Measurements from ENCODE around the gene CCDC106.

CCDC106 gene

DNA sequence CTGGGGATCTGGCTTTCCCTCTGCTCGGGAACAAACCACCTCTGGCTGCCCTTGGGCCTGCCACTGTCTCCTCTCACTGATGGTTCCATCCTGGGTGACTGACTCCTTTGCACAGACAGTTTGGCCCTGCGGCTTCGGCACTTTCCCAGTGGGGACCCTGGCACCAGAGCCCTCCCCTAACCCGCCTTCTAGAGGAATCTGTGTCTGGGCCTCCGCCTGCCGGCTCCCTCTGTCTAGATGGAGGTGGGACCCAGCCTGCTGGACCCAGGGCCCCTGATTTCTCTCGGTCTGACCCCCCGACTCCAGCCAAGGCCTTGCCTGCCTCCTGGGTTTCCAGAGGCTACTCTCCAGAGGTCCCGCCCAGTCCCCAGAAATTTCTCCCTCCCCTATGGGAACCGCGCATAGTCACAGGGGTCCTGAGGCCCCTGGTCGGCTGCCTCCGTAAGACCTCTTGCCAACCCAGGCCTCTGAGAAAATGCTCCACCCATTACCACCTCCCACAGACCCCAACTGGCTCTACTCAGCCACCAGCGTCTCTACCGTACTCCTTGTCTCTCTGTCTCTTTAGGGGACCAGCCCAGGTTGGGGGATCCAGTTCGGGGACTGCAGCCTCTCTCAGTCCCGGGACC, 2.7 kb downstream of the CCDC106 start:
- no peak for DNase-seq (ENCODE audit: low read depth)

GRCh38 chr19:55651236-55651635, 3.2 kb downstream of the CCDC106 start:
- DNase-seq (ENCODE audit: low read depth): no peak

GRCh38 chr19:55652311-55653128, 4.5 kb downstream of the CCDC106 start:
- no peak for DNase-seq (ENCODE audit: low read depth)

DNA sequence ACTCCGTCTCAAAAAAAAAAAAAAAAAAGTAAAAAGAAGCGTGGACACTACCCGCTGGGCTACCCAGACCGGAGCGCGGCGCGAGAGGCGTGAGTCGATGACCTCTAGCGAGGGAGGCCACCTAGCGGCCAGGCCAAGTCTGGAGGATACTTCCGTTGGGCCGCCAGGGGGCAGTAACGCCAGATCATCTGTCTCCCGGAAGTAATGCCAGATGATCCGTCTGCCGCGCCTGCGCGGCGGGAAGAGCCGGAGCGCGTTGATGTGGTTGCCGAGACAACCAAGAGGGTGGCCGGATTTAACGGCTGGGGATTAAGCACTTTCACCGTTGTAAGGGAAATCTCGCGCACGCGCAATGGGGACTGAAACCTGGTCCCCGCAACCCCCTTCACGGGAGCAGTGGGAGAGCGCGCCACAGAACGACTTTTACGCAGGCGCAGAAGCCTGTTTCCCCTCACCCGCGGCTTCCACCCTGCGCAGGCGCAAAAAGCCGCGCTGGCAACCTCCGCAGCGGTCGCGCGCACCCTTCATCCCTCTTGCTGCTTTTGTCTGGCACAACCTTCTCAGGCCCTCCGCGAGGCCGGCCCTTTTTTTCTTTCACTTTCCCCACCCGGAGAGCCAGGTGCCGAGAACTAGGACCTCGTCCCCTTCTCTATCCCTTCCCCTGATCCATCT, 5.8 kb downstream of the CCDC106 start:
- DNase-seq (ENCODE audit: low read depth): peak; percentile 98

- peak; percentile 98 for DNase-seq (ENCODE audit: low read depth)
Measured at GRCh38 chr19:55654323-55654867, 6.4 kb downstream of the CCDC106 start.

DNA sequence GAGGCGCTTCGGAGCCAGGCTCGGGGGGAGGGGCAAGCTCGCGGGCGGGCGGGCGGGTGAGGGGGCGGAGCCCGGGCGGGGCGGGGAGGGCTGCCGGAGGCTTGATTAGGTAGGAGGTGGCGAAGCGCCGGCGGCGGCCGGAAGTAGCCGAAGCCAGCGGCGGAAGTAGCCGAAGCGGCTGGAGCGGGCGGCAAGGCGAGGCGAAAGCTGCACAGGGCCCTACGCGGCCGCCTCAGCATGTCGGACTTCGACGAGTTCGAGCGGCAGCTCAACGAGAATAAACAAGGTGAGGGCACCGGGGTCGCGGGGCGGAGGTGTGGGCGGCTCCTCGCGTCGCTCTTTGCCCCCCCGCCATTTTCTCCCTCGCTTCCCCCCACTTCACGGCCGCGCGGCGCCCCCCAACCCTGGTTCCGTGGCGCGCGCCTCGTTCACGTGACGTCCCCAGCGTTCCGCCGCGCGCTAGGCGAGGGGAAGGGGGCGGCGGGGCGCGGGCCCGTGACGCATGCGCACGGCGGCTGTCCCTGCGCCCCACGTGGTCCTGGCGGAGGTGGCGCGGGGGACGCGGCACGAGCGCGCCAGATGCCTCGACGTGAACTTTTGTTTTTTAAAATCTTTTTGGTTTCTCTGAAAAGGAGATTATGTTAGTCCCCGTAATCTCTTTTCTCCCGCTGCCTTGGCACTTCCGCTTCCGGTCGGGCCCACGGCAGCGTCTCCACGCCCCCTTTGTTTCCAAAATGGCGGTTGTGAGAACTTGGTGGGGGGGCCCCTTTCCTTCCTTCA, 7.0 kb downstream of the CCDC106 start, which contains the start of gene U2AF2:
Gene U2AF2, plus strand, starts transcription at position 168 of the 780 bp plus-strand sequence. Its CDS starts 70 bp downstream, at position 238.
- DNase-seq (ENCODE audit: low read depth): peak; percentile 89

GRCh38 chr19:55655648-55656040, 7.6 kb downstream of the CCDC106 start:
- DNase-seq (ENCODE audit: low read depth): no peak

DNA sequence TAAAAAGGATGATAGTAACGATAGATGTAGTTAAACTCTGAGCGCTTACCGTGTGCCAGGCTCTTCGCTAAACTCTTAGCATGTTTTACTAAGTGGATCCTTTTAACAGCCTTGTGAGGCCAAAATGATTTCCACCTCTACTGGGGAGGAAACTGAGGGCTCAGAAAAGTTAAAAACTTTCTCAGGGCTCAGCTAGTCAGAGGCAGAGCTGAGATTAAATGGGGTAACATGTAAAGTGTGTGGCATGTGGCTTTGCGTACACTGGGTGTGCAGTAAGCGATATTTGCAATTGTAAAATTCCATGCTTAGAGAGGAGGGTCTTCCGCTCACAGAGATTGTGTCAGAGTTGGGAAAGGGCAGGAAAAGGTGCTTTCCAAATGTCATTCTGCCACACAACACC, 8.5 kb downstream of the CCDC106 start:
- DNase-seq (ENCODE audit: low read depth): no peak

DNA sequence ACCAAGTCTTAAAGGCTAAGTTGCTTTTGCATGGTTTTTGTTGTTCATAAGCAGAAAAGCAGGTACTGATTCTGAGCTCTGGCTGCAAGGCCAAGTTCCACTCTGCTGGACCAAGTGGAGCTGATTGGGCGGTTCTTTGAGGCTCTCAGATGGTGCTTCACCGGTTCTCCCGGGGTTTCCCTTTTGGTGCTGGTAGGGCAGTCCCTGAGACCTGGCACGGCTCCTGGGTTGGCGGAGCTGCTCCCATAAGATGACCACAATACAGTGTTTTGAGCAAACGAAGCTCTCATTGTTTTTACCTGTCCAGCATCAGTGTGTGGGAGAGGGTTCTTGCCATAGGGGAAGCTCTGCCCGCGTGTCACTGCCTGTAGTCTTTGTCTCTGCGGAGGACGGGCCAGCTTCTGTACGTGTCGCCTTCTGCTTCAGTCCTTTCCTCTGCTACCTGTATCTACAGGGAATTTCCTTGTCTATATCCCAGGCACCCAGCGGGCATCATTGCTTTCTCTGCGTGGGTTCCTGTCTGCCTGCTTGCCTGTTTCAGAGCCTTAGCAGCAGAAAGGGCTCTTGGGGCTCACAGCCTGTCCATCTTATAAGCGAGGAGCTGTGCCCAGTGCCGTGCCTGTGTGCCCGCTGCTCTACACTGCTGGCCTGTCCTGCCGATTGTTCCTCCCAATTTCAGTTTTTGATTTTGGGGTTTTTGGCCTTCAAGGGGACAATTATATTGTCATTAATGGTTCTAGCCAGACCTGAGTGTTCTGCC, 9.2 kb downstream of the CCDC106 start:
- DNase-seq (ENCODE audit: low read depth): no peak

- no peak for DNase-seq (ENCODE audit: low read depth)
Measured at GRCh38 chr19:55658846-55659459, 10.9 kb downstream of the CCDC106 start.

DNA sequence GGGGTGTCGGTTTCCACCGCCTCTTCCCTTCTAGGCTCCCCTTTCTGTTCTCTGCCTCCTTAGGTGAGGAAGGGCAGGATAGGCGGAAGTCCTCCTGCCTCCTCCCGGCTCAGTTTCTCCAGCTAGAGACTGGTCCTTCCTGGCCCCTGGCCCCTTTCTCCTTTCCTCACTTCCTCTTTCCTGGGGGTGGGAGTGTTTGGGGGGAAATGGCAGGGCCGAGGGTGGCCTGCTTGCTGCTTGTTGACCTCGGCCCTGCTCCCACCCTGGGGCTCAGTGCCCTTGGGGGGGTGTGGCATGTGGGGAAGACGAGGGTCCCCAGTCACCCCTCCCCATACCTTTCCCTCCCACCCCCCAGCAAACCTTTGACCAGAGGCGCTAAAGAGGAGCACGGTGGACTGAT, 11.8 kb downstream of the CCDC106 start:
- no peak for DNase-seq (ENCODE audit: low read depth)

- DNase-seq (ENCODE audit: low read depth): no peak
Measured at GRCh38 chr19:55660404-55660803, 12.4 kb downstream of the CCDC106 start.

- no peak for DNase-seq (ENCODE audit: low read depth)
Measured at GRCh38 chr19:55660991-55661390, 13.0 kb downstream of the CCDC106 start.

- DNase-seq (ENCODE audit: low read depth): no peak
Measured at GRCh38 chr19:55661826-55662225, 13.8 kb downstream of the CCDC106 start.

- DNase-seq (ENCODE audit: low read depth): no peak
Measured at GRCh38 chr19:55663846-55664536, 16.0 kb downstream of the CCDC106 start.

DNA sequence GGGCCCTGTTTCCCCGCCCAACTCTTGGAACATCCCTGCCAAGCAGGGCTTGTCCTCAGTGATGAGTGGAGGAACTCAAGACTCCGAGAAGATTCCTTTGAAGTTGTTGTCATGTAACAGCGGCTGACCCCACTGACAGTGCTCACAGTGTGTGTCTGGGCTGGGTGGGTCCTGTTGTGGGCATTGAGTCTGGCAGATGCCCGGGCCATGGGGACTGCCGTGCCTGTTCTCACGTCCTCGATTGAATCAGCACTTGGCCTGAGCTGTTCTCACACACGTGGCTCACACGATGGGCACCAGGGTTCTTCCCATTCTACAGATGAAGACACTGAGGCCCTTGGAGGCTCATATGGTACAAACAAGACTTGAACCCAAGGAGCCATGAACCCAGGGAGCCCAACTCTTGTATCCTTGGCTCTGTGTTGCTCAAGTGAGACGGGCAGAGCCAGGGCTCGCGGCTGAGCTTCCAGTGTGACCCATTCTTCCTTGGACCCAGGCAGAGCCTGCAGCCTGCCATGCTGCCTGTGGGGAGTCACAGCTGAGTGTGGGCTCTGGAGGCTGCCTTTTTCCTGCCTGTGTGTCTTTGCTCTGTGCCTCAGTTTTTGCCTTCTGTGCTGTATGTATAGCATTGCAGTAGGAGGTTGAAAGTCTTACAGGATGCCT, 18.5 kb downstream of the CCDC106 start:
- no peak for DNase-seq (ENCODE audit: low read depth)

GRCh38 chr19:55667006-55667381, 19.0 kb downstream of the CCDC106 start:
- DNase-seq (ENCODE audit: low read depth): no peak

DNA sequence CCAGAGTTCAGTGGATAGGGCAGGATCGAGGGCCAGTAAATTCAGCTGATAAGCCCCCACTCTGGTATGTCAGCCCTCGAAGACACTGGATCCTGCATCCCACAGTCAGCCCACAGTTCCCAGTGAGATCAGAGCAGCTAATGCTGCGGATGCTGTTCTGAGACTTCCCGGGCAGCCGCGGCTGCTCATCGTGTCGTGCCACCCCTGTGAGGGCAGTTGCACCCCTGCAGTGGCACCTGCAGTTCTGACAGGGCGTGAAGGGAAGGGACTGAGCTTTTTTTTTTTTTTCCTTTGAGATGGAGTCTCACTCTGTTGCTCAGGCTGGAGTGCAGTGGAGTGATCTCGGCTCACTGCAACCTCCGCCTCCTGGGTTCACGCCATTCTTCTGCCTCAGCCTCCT, 19.5 kb downstream of the CCDC106 start:
- no peak for DNase-seq (ENCODE audit: low read depth)

DNA sequence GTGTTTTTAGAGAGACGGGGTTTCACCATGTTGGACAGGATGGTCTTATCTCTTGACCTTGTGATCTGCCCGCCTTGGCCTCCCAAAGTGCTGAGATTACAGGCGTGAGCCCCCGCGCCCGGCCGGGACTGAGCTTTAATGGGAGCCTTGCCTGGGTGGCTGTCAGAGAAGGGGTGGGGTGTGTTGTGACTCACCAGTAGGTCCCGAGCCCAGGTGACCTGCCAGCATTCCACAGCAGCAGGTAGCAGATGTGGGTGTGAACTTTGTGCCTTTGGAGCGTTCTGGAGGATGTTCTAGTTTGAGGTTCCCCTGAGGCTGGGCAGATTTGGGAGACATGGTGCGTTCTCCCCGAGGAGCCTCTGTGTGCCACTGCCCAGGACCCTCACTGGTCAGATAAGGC, 19.9 kb downstream of the CCDC106 start:
- no peak for DNase-seq (ENCODE audit: low read depth)

All from fibroblast of gingiva (primary cell).